IPS-18c (cell line): ENCODE measurements around the gene MTCL3.

Source experiments
- H3K4me3 ChIP-seq: 2 replicates; pipeline ENCODE4 v1.7.0; 2013; ENCODE audit warnings: low read depth, mild to moderate bottlenecking, low read length, moderate library complexity; ENCODE audit not compliant: insufficient read depth
- H3K9me3 ChIP-seq: one replicate; pipeline ENCODE4 v1.6.1; 2013; ENCODE audit warnings: mild to moderate bottlenecking, low read length, moderate library complexity; ENCODE audit not compliant: control insufficient read depth, insufficient read depth

Gene MTCL3

DNA sequence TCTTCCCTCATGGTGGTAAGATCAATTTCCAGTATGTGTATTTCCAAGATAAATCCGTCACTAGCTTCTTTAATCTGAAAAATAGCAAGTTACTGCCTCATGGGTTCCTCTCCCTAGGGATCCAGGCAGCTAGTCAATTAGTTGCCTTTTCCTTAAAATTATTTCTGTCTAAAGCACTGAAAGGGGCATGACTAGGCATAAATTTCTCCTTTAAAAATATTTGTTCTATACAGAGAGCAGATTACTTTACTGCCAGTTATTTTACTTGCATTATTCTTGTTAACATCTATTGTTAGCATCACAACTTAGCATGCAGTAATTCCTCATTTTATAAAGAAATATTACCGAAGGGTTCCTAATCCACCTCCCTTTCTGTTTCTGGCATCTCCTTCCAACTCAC, 1.4 kb downstream of the MTCL3 start:
- Histone ChIP-seq H3K4me3 (peak overlapping the region; percentile 79; the same call in 1 of the 2 replicates), H3K9me3 (no peaks in the 10 kb centered on the region)

DNA sequence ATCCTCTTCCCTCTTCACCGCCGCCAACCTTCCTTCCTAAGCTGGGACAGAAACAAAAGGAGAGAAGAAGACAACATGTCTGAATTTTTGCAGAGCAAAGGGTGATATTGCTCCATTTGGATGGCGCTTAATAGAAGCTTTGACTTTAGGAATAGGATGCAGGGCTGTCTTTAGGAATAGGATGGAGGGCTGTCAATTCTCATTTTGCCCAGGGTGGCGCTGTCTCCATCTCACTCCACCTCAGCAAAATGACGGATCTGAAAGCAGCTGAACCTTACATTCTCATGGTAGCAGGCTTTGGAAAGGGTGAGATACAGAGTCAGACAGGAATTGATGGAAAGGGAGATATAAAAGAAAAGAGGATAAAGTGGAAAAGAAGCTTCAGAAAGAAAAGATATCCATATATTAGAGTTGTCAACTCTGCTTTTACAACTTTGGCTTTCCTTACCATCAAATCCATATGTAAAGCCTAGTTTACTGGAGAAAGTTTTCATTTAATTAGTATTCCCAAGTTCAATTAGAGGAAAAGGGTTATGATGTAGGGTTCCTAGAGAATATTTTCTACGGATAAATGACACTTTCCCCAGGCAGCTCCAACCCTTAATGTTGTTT, 2.4 kb downstream of the MTCL3 start:
- H3K4me3 ChIP-seq = peak overlapping the region; percentile 83
- no peaks in the 10 kb centered on the region for H3K9me3 ChIP-seq

DNA sequence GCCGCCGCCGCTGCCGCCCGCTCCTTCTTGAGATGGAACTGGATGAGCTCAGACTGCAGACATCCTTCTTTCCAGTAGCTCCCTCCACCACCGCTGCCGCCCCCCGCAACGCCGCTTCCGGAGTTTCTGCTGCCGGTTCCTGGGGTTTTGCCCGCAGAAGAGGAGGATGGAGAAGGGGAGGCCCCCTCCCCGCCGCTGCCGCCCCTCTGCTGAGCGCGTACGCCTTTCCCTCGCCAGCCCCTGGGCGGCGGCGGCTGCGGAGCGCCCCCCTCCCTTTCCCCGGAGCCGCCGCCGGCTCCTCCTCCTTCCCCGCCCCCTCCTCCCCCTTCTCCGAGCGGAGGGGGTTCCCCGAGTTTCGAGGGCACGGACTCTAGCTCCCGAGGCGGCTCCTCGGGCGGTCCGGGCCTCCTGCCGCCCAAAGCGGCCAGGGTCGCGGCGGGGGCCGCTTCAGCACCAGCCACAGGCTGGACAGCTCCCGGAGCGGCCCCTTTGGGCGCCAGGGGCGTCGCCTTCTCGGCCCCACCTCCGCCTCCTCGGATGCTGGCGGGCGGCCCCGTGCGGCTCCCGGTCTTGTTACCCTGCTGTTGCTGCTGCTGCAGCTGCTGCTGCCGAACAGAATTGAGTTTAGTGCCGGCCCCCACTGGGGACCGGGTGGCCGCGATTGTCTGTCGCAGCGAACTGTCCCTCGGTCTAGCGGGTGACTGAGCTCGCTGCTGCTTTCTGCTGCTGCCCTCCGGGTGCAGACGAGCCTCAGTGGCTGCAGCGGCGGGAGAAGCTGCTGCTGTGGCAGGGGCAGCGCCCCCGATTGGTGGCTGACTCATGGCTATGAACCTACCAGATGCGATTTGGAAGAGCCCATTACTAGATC, 3.1 kb downstream of the MTCL3 start:
- Histone ChIP-seq H3K4me3 (peak overlapping the region; percentile 83), H3K9me3 (no peaks in the 10 kb centered on the region)

DNA sequence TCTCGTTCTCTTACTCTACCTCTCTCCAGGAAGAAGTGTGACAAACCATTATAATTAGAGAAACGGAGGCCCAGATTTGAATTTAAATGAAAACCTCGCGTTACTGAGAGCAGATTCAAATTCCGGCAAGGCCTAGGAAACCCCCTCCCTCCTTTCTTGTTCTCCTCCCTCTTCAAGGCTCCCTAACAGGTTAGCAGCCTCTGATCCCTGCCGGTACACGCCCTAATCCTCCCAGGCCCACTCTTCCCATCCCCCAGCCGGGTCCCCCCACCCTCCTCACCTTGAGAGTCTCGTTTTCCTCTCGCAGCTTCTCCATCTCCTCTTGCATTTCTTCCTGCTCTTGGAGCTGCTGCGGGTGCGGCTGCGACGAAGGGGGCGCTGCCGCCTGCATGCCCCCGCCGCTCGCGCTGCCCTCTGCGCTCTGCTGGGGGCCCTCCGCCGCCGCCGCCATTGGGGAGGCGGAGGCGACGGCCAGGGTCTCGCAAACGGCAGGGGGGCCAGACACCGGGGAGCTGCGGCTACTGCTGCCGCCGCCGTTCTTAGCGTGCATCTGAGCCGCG, 3.8 kb downstream of the MTCL3 start:
- peak overlapping the region; percentile 83 for H3K4me3 ChIP-seq

DNA sequence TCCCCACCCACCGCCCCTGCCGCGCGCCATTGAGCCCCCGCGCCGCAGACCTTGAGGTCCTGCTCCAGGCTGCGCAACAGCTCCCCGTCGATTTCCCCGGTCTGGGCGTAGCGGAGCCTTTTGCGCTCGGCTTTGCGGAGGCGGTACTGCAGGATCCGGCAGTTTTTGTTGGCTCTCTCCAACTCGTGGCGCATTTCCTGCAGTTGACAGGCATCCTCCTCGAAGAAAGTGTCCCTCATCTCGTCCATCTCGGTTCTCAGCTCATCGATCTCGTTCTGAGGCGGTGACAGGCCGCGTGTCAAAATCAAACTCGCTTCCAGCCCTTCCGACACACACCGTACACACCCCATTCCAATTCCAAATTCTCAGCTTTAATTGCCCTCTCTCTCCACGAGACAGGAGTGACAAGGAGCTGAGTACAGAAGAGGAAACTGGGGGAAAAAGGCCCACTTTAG, 4.3 kb downstream of the MTCL3 start:
- Histone ChIP-seq H3K9me3 (no peaks in the 10 kb centered on the region), H3K4me3 (peak overlapping the region; percentile 83)

More for the DNA sequence above, 3.8 kb downstream of the MTCL3 start:
- H3K9me3 ChIP-seq = no peaks in the 10 kb centered on the region

DNA sequence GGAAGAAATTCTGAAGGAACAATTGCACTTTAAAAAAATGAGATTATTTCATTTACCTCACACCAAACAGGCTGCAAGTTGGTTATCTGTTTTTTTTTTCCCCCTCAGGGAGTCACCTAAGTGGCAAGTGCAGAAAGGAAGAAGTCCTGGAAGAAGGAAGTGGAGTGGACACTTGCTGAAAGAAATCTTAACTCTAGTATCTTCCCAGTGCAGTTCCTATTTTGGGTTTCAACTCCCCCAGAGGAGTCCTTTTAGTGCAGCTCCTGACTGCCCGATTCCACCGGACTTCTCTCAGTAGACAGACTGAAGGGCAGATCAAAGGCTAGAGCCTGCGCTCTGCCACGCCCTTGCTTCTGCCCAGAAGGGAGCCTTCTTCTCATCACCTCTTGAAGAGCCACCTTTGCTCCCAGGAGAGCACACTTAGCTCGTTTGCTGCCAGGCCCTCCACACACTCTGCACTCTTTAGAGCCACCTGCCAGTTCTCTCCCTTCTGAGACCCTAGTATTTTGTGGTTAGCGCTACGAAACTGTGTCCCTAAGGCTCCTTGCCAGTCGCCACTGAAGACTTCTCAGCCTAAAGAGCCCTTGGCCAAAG, 4.9 kb downstream of the MTCL3 start:
- no peaks in the 10 kb centered on the region for H3K9me3 ChIP-seq
- H3K4me3 ChIP-seq = peak overlapping the region; percentile 83

DNA sequence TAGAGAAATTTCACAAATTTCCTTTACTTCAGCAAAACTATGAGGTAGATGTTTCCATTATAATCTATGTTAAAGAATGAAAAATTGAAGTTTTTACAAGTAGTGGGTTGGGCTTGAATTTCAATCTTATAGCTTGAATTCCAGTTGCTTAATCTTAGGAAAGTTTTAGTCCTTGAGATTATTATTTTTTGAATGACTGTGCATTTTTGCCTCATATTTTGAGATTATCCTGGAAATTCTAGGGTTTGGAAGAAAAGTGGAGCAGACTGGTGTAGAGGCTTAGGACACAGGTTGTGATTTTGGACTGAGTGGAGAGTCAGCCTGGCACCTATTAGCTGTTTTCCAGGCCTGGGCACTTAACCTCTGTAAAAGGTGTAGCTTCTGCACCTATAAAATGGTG, 5.7 kb downstream of the MTCL3 start:
- no peaks in the 10 kb centered on the region for H3K9me3 ChIP-seq
- H3K4me3 ChIP-seq = no peak overlapping the region

DNA sequence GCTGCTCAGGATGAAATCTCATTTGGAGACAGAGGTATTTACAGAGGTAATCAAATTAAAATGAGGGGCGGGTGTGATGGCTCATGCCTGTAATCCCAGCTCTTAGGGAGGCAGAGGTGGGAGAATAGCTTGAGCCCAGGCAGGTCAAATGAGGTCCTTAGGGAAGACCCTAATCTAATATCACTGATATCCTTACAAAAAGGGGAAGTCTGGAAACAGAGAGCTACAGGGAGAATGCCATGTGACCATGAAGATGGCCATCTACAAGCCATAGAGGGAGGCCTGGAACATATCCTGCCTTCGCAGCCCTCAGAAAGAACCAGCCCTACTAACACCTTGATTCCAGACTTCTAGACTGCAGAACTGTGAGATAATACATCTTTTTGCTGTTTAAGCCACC, 8.3 kb downstream of the MTCL3 start:
- H3K4me3 ChIP-seq = no peak overlapping the region
- no peaks in the 10 kb centered on the region for H3K9me3 ChIP-seq

DNA sequence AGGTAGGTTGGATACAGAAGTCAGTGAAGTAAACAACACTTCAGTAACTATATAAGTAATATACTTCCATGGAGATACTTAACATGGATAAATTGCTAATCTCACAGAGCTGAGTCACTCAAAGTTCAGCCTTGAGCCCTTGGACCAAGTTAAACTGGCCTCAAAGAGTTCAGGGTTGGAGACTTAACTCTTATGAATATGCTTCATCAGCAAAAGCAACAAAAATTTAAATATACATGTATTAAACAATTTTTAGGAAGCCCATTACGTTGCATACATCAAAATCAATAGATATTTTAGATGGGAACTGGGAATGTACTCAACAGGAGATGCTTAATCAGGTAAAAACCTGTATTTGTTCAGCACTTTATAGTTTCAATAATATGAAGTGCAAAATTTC, 12.2 kb downstream of the MTCL3 start:
- no peak overlapping the region for H3K4me3 ChIP-seq
- no peaks in the 10 kb centered on the region for H3K9me3 ChIP-seq

DNA sequence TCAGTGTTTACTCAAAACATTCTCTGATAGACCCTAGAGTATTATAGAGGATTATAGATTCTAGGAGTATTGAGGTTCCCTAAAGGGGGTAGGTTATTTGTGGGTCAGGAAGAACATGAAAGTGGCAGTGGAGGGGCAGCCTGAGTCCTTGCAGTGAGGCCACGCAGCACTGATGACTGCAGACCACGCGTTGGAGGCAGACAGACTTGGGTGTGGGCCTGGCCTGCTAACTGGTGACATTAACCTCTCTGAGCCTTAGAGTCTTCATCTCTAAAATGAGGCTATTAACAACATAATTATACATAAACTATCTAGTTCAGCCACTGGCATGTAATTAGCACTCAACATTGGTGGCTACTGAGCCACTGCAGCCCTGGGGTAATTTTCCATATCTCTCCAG, 16.1 kb downstream of the MTCL3 start:
- H3K4me3 ChIP-seq = no peak overlapping the region
- no peaks in the 10 kb centered on the region for H3K9me3 ChIP-seq

DNA sequence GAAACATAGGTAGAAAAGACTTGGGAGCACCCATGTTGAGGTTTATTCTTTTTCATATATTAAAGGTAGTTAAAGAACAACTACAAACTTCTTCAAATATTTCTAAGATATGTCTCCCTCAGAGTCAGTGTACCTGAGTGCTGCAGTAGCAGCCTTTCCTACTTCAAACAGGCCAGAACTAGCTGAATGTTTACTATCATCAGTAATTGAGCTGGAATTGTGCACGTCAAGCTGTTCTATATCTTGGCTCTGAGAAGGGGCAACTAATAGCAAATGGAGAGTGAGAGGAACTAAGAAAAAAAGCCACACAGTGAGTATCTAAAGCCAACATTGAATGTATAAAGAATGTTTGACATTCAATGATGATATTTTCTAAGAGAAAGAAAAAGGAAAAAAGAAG, 21.7 kb downstream of the MTCL3 start:
- no peak overlapping the region for H3K4me3 ChIP-seq
- H3K9me3 ChIP-seq = peaks cover 1% of the 10 kb centered on the region

DNA sequence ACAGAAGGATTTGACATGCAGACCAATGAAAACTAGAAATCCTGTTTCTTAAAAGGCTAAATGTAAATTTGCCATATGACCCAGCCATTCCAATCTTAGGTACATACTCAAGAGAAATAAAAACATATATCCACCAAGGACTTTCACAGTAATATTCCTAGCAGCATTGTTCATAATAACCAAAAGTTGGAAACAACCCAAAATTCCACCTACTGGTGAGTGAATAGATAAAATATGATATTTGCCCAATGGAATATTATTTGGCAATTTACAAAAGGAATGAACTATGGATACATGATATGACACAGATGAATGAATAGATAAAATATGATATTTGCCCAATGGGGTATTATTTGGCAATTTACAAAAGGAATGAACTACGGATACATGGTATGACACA, 22.7 kb downstream of the MTCL3 start:
- no peak overlapping the region for H3K4me3 ChIP-seq
- H3K9me3 ChIP-seq = peaks cover 2% of the 10 kb centered on the region

DNA sequence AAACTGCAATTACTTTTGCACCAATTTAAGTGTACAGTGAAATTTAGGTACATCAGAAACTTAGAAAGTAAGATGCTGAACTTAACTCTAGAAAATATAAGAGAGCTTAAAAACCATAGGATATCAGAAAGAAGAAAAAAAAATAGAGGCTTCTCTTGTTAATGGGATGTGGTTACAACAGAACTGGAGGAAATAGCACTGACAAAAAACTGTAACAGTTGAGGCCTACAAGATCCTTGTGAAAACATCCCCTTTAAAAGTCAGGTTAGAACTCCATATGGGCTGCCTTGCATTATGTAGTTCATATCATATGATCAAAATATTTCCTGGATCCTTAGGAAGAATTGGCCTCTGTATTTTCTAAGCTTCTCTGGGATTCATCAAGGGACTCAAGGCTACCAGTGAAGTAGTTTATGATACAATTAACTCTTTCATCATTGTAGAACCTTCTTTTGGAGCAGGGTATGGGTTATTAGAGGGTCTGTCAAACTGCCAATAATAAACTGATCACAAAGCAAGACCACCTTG, 24.8 kb downstream of the MTCL3 start:
- H3K9me3 ChIP-seq = peaks cover 8% of the 10 kb centered on the region

DNA sequence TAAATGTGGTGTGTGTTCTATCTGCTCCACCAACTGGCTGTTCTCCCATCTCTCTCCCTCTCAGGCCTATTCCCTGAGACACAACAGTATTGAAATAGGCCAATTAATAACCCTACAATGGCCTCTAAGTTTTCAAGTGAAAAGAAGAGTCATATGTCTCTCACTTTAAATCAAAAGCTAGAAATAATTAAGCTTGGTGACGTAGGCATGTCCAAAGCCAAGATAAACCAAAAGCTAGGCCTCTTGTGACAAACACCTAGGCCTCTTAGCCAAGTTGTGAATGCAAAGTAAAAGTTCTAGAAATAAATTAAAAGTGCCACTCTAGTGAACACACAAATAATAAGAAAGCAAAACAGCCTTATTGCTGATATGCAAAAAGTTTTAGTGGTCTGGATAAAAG, 29.9 kb downstream of the MTCL3 start:
- H3K4me3 ChIP-seq = no peak overlapping the region
- peaks cover 8% of the 10 kb centered on the region for H3K9me3 ChIP-seq

More for the DNA sequence above, 24.8 kb downstream of the MTCL3 start:
- no peak overlapping the region for H3K4me3 ChIP-seq

DNA sequence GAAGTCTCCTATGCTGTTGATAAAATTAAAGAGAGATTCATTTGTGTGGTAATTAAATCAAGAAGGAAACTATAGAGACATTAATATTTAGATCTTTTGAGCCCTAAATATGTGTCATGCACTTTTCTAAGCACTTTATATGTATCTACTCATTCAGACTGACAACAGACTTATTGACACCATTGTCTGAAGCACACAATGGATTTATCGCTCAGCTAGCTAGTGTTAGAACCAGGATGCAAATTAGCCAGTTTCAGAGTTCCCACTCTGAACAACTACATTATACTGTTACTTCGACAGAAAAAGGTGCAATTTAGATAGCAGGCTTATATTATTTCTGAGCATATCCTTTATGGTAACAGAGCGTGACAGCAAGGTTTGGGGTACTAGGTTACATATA, 32.2 kb downstream of the MTCL3 start:
- H3K4me3 ChIP-seq = no peak overlapping the region
- peaks cover 6% of the 10 kb centered on the region for H3K9me3 ChIP-seq

DNA sequence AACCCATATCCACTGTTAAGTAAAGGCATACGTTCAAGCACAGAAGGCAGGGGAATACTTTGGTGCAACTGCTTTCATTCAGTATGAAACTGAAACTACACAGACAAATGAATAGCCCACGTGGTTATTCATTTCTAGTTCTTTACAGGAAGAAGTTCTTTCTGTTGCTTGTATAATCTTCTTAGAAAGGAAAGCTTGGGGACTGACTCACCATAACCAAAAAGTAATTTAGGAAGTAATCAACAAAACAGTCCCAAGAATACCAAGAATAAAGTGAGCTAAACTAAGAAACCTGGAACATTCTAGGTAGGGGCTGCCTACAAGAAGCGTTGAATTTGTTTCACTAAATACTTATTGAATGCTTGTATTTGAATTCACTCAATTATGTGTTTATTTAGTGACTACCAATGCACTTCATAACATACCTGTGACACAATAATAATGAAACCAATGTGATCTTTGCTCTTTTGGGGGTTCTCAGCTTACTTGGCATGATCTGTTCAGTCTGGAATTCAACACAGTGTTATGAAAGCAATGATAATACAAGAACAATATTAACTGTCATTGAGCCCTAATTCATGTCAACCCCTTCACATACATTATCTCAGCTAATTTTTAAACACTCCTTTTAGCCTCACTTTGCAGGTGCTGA, 34.8 kb downstream of the MTCL3 start:
- Histone ChIP-seq H3K9me3 (no peaks in the 10 kb centered on the region), H3K4me3 (no peak overlapping the region)

DNA sequence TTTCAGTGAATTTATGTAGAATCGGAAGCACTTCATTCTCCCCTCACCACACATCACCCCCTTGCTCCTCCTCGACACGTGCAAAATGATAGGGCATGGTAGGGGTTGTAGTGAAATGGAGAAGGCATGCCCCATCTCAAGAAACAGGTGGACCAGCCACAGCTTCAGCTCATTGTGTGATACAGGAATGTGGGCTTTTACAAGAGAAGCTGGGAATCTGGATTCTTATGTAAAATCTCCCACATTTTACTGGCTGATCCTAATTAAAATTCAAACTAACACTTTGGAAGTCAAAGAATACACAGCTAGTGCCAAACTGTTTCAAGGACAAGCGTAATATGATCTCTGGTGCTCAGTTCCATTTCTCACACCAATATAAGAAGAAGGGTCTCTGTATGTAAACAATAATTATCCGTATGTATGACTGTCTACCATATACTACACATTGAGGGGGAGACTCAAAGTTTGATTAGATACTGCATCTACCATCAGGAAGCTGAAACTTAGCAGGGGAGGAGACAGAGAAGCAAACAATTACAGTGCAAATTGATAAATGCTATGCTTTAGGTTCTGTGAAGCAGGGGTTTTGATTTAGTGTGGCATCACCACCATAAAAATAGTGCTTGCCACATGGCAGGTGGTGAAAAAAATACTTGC, 35.6 kb downstream of the MTCL3 start:
- Histone ChIP-seq H3K4me3 (no peak overlapping the region), H3K9me3 (no peaks in the 10 kb centered on the region)
